ENCODE results near the gene IRF4.

GRCh38 chr6:363909-364308, 27.6 kb upstream of the IRF4 start:
- no peak for TF ChIP-seq CTCF (conservative IDR thresholded peaks at IDR 0.05; ENCODE audit: low read depth, low read length)
- no peak for TF ChIP-seq EZH2 (IDR thresholded peaks at IDR 0.05; ENCODE audit: borderline replicate concordance, low read depth, low read length, poor library complexity, severe bottlenecking)

All from A673 (cell line).